ENCODE data around the gene PPP1R12B.
A peak's percentile ranks its signal among the peaks of the same experiment; 100 is the strongest.
"Not testable (repeated sequence)": the region's sequence is repeated elsewhere in the genome, so short reads cannot be mapped to it uniquely, and the experiment has no call there.

The PPP1R12B gene

DNA sequence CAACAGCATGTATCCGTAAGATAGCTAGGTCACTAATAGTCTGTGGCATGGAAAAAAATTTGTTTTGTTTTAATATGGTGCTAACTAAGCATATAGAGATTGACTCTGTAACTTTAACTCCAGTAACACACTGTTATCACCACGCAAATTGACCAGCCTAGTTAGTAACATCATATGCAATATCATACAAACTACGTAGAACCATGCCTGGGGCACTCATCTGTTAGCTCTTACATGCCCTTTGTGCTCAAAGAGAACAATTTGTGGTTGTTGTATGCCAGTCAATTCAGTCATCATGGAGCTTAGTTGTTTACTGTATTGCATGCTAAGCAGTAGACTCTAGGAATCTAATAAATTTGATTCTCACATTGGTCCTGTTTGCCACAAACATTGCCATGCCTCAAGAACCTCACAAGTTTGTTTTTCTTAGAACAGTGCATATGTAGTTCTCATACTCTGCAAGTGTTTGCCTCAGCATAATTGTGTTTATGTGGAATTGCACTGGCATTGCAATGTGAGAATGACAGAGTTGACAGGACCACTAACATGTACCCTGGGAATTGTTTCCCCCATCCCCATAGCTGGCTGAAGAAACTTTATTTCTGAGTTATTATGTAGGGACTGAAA is 179.7 kb downstream of the PPP1R12B start:
- H3K36me3 ChIP-seq (ENCODE audit: control insufficient read depth in 1 of 2, insufficient read depth in 2 of 2, low read length in 2 of 2); H3K27ac ChIP-seq (ENCODE audit: low read depth, low read length); H3K9ac ChIP-seq (ENCODE audit: low read depth in 1 of 2, low read length in 2 of 2); H3K4me1 ChIP-seq (ENCODE audit: control insufficient read depth in 1 of 2, insufficient read depth in 2 of 2, low read length in 2 of 2); H3K9me3 ChIP-seq (ENCODE audit: control insufficient read depth in 1 of 2, low read length in 2 of 2); H3K4me3 ChIP-seq (ENCODE audit: low read depth in 1 of 2, low read length in 2 of 2); H3K27me3 ChIP-seq (ENCODE audit: control insufficient read depth in 1 of 2, insufficient read depth in 2 of 2, low read length in 2 of 2): not testable (repeated sequence)

- not testable (repeated sequence) for H3K4me1 ChIP-seq (ENCODE audit: control insufficient read depth in 1 of 2, insufficient read depth in 2 of 2, low read length in 2 of 2); H3K27ac ChIP-seq (ENCODE audit: low read depth, low read length); H3K27me3 ChIP-seq (ENCODE audit: control insufficient read depth in 1 of 2, insufficient read depth in 2 of 2, low read length in 2 of 2)
These were observed 182.2 kb downstream of the PPP1R12B start for GRCh38 chr1:202530686-202531085.

GRCh38 chr1:202531472-202531811 is 182.9 kb downstream of the PPP1R12B start:
- Histone ChIP-seq H3K9ac (ENCODE audit: low read depth in 1 of 2, low read length in 2 of 2) (no peak overlapping the region), H3K4me1 (ENCODE audit: control insufficient read depth in 1 of 2, insufficient read depth in 2 of 2, low read length in 2 of 2) (no peaks in the 10 kb centered on the region), H3K4me3 (ENCODE audit: low read depth in 1 of 2, low read length in 2 of 2) (no peak overlapping the region), H3K36me3 (ENCODE audit: control insufficient read depth in 1 of 2, insufficient read depth in 2 of 2, low read length in 2 of 2) (no peaks in the 10 kb centered on the region), H3K27me3 (ENCODE audit: control insufficient read depth in 1 of 2, insufficient read depth in 2 of 2, low read length in 2 of 2) (no peaks in the 10 kb centered on the region), H3K27ac (ENCODE audit: low read depth, low read length) (peak overlapping the region; percentile 10), H3K9me3 (ENCODE audit: control insufficient read depth in 1 of 2, low read length in 2 of 2) (no peaks in the 10 kb centered on the region)

More at GRCh38 chr1:202530686-202531085, 182.2 kb downstream of the PPP1R12B start:
- H3K9ac ChIP-seq (ENCODE audit: low read depth in 1 of 2, low read length in 2 of 2); H3K36me3 ChIP-seq (ENCODE audit: control insufficient read depth in 1 of 2, insufficient read depth in 2 of 2, low read length in 2 of 2); H3K4me3 ChIP-seq (ENCODE audit: low read depth in 1 of 2, low read length in 2 of 2); H3K9me3 ChIP-seq (ENCODE audit: control insufficient read depth in 1 of 2, low read length in 2 of 2): not testable (repeated sequence)

DNA sequence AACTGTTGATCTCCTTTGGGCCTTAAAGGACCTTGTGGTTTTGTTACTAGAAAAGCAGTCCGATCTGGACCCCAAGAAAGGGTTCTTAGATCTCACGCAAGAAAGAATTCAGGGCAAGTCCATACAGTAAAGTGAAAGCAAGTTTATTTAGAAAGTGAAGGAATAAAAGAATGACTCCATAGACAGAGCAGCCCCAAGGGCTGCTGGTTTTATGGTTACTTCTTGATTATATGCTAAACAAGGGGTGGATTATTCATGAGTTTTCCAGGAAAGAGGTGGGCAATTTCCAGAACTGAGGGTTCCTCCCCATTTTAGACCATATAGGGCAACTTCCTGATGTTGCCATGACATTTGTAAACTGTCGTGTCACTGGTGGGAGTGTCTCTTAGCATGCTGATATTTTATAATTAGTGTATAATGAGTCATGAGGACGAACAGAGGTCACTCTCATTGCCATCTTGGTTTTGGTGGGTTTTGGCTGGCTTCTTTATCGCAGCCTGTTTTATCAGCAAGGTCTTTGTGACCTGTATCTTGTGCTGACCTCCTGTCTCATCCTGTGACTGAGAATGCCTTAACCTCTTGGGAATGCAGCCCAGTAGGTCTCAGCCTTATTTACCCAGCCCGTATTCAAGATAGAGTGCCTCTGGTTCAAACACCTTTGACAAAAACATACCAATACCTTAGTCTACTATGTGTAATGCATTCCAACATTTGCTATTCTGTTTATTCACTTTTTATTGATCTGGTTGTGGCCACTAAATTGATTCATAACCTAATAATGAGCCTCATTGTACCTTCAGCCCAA is 183.5 kb downstream of the PPP1R12B start:
- H3K9me3 ChIP-seq (ENCODE audit: control insufficient read depth in 1 of 2, low read length in 2 of 2); H3K9ac ChIP-seq (ENCODE audit: low read depth in 1 of 2, low read length in 2 of 2); H3K27me3 ChIP-seq (ENCODE audit: control insufficient read depth in 1 of 2, insufficient read depth in 2 of 2, low read length in 2 of 2); H3K4me3 ChIP-seq (ENCODE audit: low read depth in 1 of 2, low read length in 2 of 2); H3K4me1 ChIP-seq (ENCODE audit: control insufficient read depth in 1 of 2, insufficient read depth in 2 of 2, low read length in 2 of 2); H3K36me3 ChIP-seq (ENCODE audit: control insufficient read depth in 1 of 2, insufficient read depth in 2 of 2, low read length in 2 of 2): not testable (repeated sequence)
- H3K27ac ChIP-seq (ENCODE audit: low read depth, low read length), result peak overlapping the region; percentile 10

- H3K4me3 ChIP-seq (ENCODE audit: low read depth in 1 of 2, low read length in 2 of 2), result peak overlapping the region; percentile 44 to 55
- peak overlapping the region in 1 of 2 donors; percentile 54 for H3K9ac ChIP-seq (ENCODE audit: low read depth in 1 of 2, low read length in 2 of 2)
- H3K9me3 ChIP-seq (ENCODE audit: control insufficient read depth in 1 of 2, low read length in 2 of 2); H3K36me3 ChIP-seq (ENCODE audit: control insufficient read depth in 1 of 2, insufficient read depth in 2 of 2, low read length in 2 of 2); H3K4me1 ChIP-seq (ENCODE audit: control insufficient read depth in 1 of 2, insufficient read depth in 2 of 2, low read length in 2 of 2); H3K27me3 ChIP-seq (ENCODE audit: control insufficient read depth in 1 of 2, insufficient read depth in 2 of 2, low read length in 2 of 2): not testable (repeated sequence)
- peak overlapping the region; percentile 63 for H3K27ac ChIP-seq (ENCODE audit: low read depth, low read length)
These were observed 190.7 kb downstream of the PPP1R12B start for GRCh38 chr1:202539166-202539574.

DNA sequence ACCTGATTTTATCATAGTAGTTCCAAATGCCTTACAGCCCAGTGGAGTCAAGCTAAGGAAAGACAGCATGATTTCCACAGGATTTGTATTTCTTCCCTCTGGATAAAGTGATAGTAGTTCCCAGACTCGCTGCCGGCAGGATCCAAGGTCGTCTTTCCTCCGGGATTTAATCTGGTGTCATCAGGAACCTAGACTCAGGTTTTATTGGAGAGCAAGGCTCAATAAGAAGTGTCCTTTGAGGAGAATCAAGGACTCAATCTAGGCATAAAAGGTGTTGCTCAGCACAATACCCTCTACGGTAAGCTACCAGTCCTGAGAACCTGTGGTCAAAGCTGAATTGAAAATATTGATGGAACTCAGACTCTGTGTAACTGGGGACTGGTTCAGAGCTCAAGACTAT is 191.1 kb downstream of the PPP1R12B start:
- not testable (repeated sequence) for H3K9me3 ChIP-seq (ENCODE audit: control insufficient read depth in 1 of 2, low read length in 2 of 2); H3K27me3 ChIP-seq (ENCODE audit: control insufficient read depth in 1 of 2, insufficient read depth in 2 of 2, low read length in 2 of 2); H3K4me1 ChIP-seq (ENCODE audit: control insufficient read depth in 1 of 2, insufficient read depth in 2 of 2, low read length in 2 of 2); H3K36me3 ChIP-seq (ENCODE audit: control insufficient read depth in 1 of 2, insufficient read depth in 2 of 2, low read length in 2 of 2)
- Histone ChIP-seq H3K27ac (ENCODE audit: low read depth, low read length) (peak overlapping the region; percentile 63), H3K4me3 (ENCODE audit: low read depth in 1 of 2, low read length in 2 of 2) (peak overlapping the region; percentile 44 to 55), H3K9ac (ENCODE audit: low read depth in 1 of 2, low read length in 2 of 2) (peak overlapping the region in 1 of 2 donors; percentile 54)

DNA sequence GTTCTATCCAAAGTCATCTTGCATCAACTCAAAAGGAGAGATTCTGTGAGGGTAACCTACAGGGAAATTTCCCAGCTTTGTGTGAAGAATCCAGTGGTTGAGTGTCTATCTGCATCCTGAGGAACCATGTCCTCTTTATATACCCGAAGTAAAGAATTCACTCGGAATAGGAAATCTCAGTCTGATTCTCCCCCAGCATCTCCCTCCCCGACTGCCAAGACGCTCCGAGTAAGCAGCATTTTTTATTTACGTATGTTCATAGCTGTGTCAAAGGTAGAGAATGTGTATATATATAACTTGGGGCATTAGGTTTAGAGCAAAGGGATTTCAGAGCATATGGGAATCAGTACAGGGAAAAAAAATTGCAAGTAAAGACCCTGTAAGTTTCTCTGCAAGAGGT is 191.5 kb downstream of the PPP1R12B start:
- Histone ChIP-seq H3K4me1 (ENCODE audit: control insufficient read depth in 1 of 2, insufficient read depth in 2 of 2, low read length in 2 of 2) (peaks cover 0 to 9% of the 10 kb centered on the region in 2 donors), H3K4me3 (ENCODE audit: low read depth in 1 of 2, low read length in 2 of 2) (peak overlapping the region; percentile 44 to 55), H3K27me3 (ENCODE audit: control insufficient read depth in 1 of 2, insufficient read depth in 2 of 2, low read length in 2 of 2) (no peaks in the 10 kb centered on the region), H3K27ac (ENCODE audit: low read depth, low read length) (peak overlapping the region; percentile 63), H3K9ac (ENCODE audit: low read depth in 1 of 2, low read length in 2 of 2) (peak overlapping the region in 1 of 2 donors; percentile 54), H3K9me3 (ENCODE audit: control insufficient read depth in 1 of 2, low read length in 2 of 2) (no peaks in the 10 kb centered on the region), H3K36me3 (ENCODE audit: control insufficient read depth in 1 of 2, insufficient read depth in 2 of 2, low read length in 2 of 2) (no peaks in the 10 kb centered on the region)

- no peaks in the 10 kb centered on the region for H3K9me3 ChIP-seq (ENCODE audit: control insufficient read depth in 1 of 2, low read length in 2 of 2)
- H3K4me1 ChIP-seq (ENCODE audit: control insufficient read depth in 1 of 2, insufficient read depth in 2 of 2, low read length in 2 of 2), result peaks cover 0 to 9% of the 10 kb centered on the region in 2 donors
- peak overlapping the region in 1 of 2 donors; percentile 54 for H3K9ac ChIP-seq (ENCODE audit: low read depth in 1 of 2, low read length in 2 of 2)
- H3K27ac ChIP-seq (ENCODE audit: low read depth, low read length), result peak overlapping the region; percentile 63
- H3K4me3 ChIP-seq (ENCODE audit: low read depth in 1 of 2, low read length in 2 of 2), result peak overlapping the region; percentile 6 to 55
- H3K36me3 ChIP-seq (ENCODE audit: control insufficient read depth in 1 of 2, insufficient read depth in 2 of 2, low read length in 2 of 2), result no peaks in the 10 kb centered on the region
- no peaks in the 10 kb centered on the region for H3K27me3 ChIP-seq (ENCODE audit: control insufficient read depth in 1 of 2, insufficient read depth in 2 of 2, low read length in 2 of 2)
These were observed 191.9 kb downstream of the PPP1R12B start for GRCh38 chr1:202540448-202540847.

- Histone ChIP-seq H3K9ac (ENCODE audit: low read depth in 1 of 2, low read length in 2 of 2) (peak overlapping the region in 1 of 2 donors; percentile 37), H3K27ac (ENCODE audit: low read depth, low read length) (peak overlapping the region; percentile 63), H3K4me3 (ENCODE audit: low read depth in 1 of 2, low read length in 2 of 2) (peak overlapping the region in 1 of 2 donors; percentile 55)
- H3K9me3 ChIP-seq (ENCODE audit: control insufficient read depth in 1 of 2, low read length in 2 of 2); H3K27me3 ChIP-seq (ENCODE audit: control insufficient read depth in 1 of 2, insufficient read depth in 2 of 2, low read length in 2 of 2); H3K36me3 ChIP-seq (ENCODE audit: control insufficient read depth in 1 of 2, insufficient read depth in 2 of 2, low read length in 2 of 2); H3K4me1 ChIP-seq (ENCODE audit: control insufficient read depth in 1 of 2, insufficient read depth in 2 of 2, low read length in 2 of 2): not testable (repeated sequence)
These were observed 192.4 kb downstream of the PPP1R12B start for GRCh38 chr1:202540858-202541257.

GRCh38 chr1:202542415-202542814 is 193.9 kb downstream of the PPP1R12B start:
- not testable (repeated sequence) for H3K9ac ChIP-seq (ENCODE audit: low read depth in 1 of 2, low read length in 2 of 2); H3K27me3 ChIP-seq (ENCODE audit: control insufficient read depth in 1 of 2, insufficient read depth in 2 of 2, low read length in 2 of 2); H3K36me3 ChIP-seq (ENCODE audit: control insufficient read depth in 1 of 2, insufficient read depth in 2 of 2, low read length in 2 of 2); H3K4me1 ChIP-seq (ENCODE audit: control insufficient read depth in 1 of 2, insufficient read depth in 2 of 2, low read length in 2 of 2); H3K9me3 ChIP-seq (ENCODE audit: control insufficient read depth in 1 of 2, low read length in 2 of 2); H3K4me3 ChIP-seq (ENCODE audit: low read depth in 1 of 2, low read length in 2 of 2); H3K27ac ChIP-seq (ENCODE audit: low read depth, low read length)

Data from duodenal mucosa (tissue), 2 donors.